Common myeloid progenitor, CD34-positive (primary cell): ENCODE measurements around the gene MROH7.

Experiments used
- CTCF ChIA-PET: fragments of 350-600 bp; sonication (Branson Sonifier 250); formaldehyde crosslinking; loops from one replicate; lab custom pipeline; 2021; ENCODE audit warnings: antibody characterized with exemption; lab: Charles Lee
- POLR2A ChIA-PET: fragments of 350-600 bp; sonication (Branson Sonifier 250); formaldehyde crosslinking; loops from one replicate; lab custom pipeline; 2021; ENCODE audit warnings: antibody characterized with exemption; lab: Charles Lee
- DNase-seq, 3 donors: peaks; one replicate each; pipeline versions ENCODE4 v3.0.0 to v3.0.0-alpha.2; 2013
- H3K27ac ChIP-seq, 2 experiments: 1 replicate in 1 of 2; 2 replicates in 1 of 2; pipeline ENCODE4 v1.7.0; 2013; ENCODE audit warnings: inconsistent platforms in 2 of 2, low read length in 2 of 2, mild to moderate bottlenecking in 2 of 2, low read depth in 1 of 2, moderate library complexity in 1 of 2; ENCODE audit not compliant: severe bottlenecking in 2 of 2, insufficient read depth in 1 of 2, poor library complexity in 1 of 2
- H3K27me3 ChIP-seq, 5 experiments: replicated peaks in 2 of 5; 1 replicate in 3 of 5; 2 replicates in 2 of 5; pipeline versions ENCODE4 v1.6.1 to v1.7.0; 2013; ENCODE audit warnings: low read length in 4 of 5, mild to moderate bottlenecking in 2 of 5, moderate library complexity in 2 of 5, inconsistent platforms in 1 of 5; ENCODE audit not compliant: insufficient read depth in 5 of 5, control insufficient read depth in 4 of 5
- H3K36me3 ChIP-seq, 4 experiments: 1 replicate in 2 of 4; 2 replicates in 2 of 4; pipeline versions ENCODE4 v1.6.1 to v1.7.0; 2013; ENCODE audit warnings: low read length in 3 of 4, control low read depth in 1 of 4, mild to moderate bottlenecking in 1 of 4; ENCODE audit not compliant: control insufficient read depth in 4 of 4, insufficient read depth in 4 of 4
- H3K4me1 ChIP-seq, 4 experiments: 1 replicate in 3 of 4; 2 replicates in 1 of 4; pipeline versions ENCODE4 v1.6.1 to v1.7.1; 2013; ENCODE audit warnings: low read length in 3 of 4, mild to moderate bottlenecking in 3 of 4, control low read depth in 1 of 4, inconsistent platforms in 1 of 4, moderate library complexity in 1 of 4; ENCODE audit not compliant: control insufficient read depth in 4 of 4, insufficient read depth in 4 of 4; ENCODE audit errors: control extremely low read depth in 1 of 4
- H3K4me3 ChIP-seq, 7 experiments: 1 replicate in 4 of 7; 2 replicates in 3 of 7; pipeline versions ENCODE4 v1.5.1 to v1.7.0; 2013; ENCODE audit warnings: mild to moderate bottlenecking in 7 of 7, low read length in 6 of 7, moderate library complexity in 6 of 7, inconsistent platforms in 2 of 7, low read depth in 2 of 7, control low read depth in 1 of 7; ENCODE audit not compliant: insufficient read depth in 4 of 7, control insufficient read depth in 1 of 7; ENCODE audit errors: extremely low read depth in 1 of 7
- H3K9me3 ChIP-seq, 5 experiments: 1 replicate in 4 of 5; 2 replicates in 1 of 5; pipeline versions ENCODE4 v1.6.1 to v1.7.1; 2013; ENCODE audit warnings: low read length in 4 of 5, mild to moderate bottlenecking in 2 of 5, inconsistent platforms in 1 of 5, low read depth in 1 of 5, moderate library complexity in 1 of 5; ENCODE audit not compliant: control insufficient read depth in 4 of 5, insufficient read depth in 2 of 5; ENCODE audit errors: control extremely low read depth in 1 of 5
- WGBS: methylation state at CpG from one replicate; pipeline ENCODE4 v1.1.5; 2013; ENCODE audit not compliant: insufficient coverage; 5-methylcytosine and 5-hydroxymethylcytosine counted together

Gene MROH7

GRCh38 chr1:54723985-54724384 is 82.4 kb downstream of the MROH7 start:
- ChIA-PET POLR2A (interaction anchor here (0.7 kb wide), 1 partner anchor 364 kb away, joined by 4 read pairs; no protein-coding TSS in a partner anchor), CTCF (interaction anchor here (1.2 to 2.1 kb wide), 3 partner anchors 37 to 177 kb away, joined by 3 to 5 read pairs (median 4); a partner anchor contains a TSS)
- peak in 1 of 3 donors; percentile 4 for DNase-seq
- Histone ChIP-seq H3K27ac (no peak overlapping the region), H3K4me1 (no peaks in the 10 kb centered on the region), H3K9me3 (peaks cover 6 to 18% (median 9%) of the 10 kb centered on the region in 5 experiments), H3K4me3 (no peak overlapping the region), H3K27me3 (no peaks in the 10 kb centered on the region), H3K36me3 (peaks cover 36 to 82% (median 60%) of the 10 kb centered on the region in 4 experiments)

DNA sequence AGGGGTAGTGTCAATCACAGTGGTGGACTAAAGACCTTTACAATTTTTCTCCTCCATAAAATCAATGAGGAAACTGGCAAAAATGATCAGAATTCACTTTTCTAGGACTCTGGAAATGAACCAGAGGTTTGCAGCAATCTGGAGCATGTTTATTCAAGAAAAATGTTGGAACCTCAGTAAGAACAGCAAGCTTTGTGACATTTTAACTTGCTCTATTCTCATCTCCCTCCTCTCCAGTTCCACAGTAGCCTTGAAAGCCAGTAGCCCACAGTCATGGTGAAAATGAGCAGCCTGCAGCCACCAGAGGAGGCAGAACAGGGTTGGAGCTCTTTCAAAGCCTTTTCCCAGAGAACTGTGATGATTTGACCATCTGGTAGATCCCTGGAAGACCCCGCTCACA is 83.2 kb downstream of the MROH7 start:
- Histone ChIP-seq H3K4me3 (no peak overlapping the region), H3K27ac (no peak overlapping the region), H3K36me3 (peaks cover 31 to 81% (median 60%) of the 10 kb centered on the region in 4 experiments), H3K4me1 (no peaks in the 10 kb centered on the region), H3K27me3 (no peaks in the 10 kb centered on the region), H3K9me3 (peaks cover 6 to 18% (median 9%) of the 10 kb centered on the region in 5 experiments)
- WGBS = no CpG with 5 or more reads among the region's 1 CpG
- POLR2A ChIA-PET = interaction anchor here (0.6 to 0.7 kb wide), 2 partner anchors 27 to 364 kb away, joined by 3 to 4 read pairs; no protein-coding TSS in a partner anchor
- no peak for DNase-seq
- CTCF ChIA-PET = interaction anchor here (1.2 to 1.8 kb wide), 2 partner anchors 38 to 178 kb away, joined by 3 to 4 read pairs; no protein-coding TSS in a partner anchor

DNA sequence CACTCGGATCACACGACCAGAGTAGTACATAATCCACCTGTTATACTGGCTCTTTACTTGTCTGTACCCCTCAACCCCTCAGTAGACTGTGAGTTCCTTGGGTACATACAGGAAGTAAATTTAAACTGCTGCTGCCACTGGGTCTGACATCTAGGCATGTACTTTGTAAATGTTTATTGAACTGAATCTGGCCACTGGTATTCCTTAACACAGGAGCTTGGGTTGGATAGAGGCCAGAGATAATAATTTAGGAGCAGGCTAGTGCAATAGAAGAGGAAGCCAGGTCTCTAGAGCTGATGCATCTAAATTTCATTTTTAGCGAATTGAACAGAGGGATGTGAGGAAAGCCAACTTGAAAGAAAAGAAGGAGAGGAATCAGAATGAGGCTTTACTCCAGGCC is 86.4 kb downstream of the MROH7 start:
- Histone ChIP-seq H3K4me3 (no peak overlapping the region), H3K27ac (no peak overlapping the region), H3K27me3 (no peaks in the 10 kb centered on the region), H3K4me1 (no peaks in the 10 kb centered on the region), H3K36me3 (peaks cover 40 to 86% (median 61%) of the 10 kb centered on the region in 4 experiments), H3K9me3 (peaks cover 6 to 18% (median 9%) of the 10 kb centered on the region in 5 experiments)
- WGBS = no CpG with 5 or more reads among the region's 3 CpGs
- no peak for DNase-seq
- ChIA-PET CTCF (interaction anchor here (1.4 to 3.2 kb wide), 2 partner anchors 9 to 12 kb away, joined by 3 to 7 read pairs; partner anchors contain the start of gene TTC4), POLR2A (no interaction called here)

GRCh38 chr1:54736685-54737084 is 95.1 kb downstream of the MROH7 start:
- Histone ChIP-seq H3K27me3 (no peaks in the 10 kb centered on the region), H3K36me3 (peaks cover 28 to 78% (median 60%) of the 10 kb centered on the region in 4 experiments), H3K9me3 (no peaks in the 10 kb centered on the region), H3K4me1 (no peaks in the 10 kb centered on the region), H3K27ac (no peak overlapping the region), H3K4me3 (no peak overlapping the region)
- ChIA-PET CTCF (interaction anchor here (1.1 to 1.4 kb wide), 2 partner anchors 8 to 14 kb away, joined by 3 read pairs; no protein-coding TSS in a partner anchor), POLR2A (no interaction called here)
- DNase-seq = no peak
- 98% methylated on average over 5 of the region's 5 CpGs for WGBS

DNA sequence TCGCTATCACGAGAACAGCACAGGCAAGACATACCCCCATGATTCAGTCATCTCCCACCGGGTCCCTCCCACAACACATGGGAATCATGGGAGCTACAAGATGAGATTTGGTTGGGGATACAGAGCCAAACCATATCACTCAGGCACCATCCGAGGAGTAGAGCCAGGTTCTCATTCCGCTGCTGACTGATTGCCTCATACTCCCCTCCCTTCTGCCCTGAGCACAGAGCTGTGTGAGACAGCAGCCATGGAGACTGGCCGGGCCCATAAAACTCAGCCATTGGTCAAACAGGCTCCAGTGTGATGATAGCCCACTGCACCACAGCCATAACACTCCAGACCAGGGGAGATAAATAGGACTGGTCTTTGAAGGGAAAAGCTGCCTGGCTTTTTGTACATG is 96.7 kb downstream of the MROH7 start:
- no peaks in the 10 kb centered on the region for H3K4me1 ChIP-seq
- CTCF ChIA-PET = no interaction called here
- 90% methylated on average over 5 of the region's 6 CpGs for WGBS
- peaks cover 27 to 79% (median 64%) of the 10 kb centered on the region in 4 experiments for H3K36me3 ChIP-seq
- H3K27ac ChIP-seq = no peak overlapping the region
- H3K4me3 ChIP-seq = no peak overlapping the region
- H3K9me3 ChIP-seq = no peaks in the 10 kb centered on the region
- H3K27me3 ChIP-seq = no peaks in the 10 kb centered on the region
- POLR2A ChIA-PET = no interaction called here
- no peak for DNase-seq

GRCh38 chr1:54741531-54741930 is 99.9 kb downstream of the MROH7 start:
- H3K9me3 ChIP-seq = no peaks in the 10 kb centered on the region
- no peak overlapping the region for H3K4me3 ChIP-seq
- H3K27ac ChIP-seq = no peak overlapping the region
- no peaks in the 10 kb centered on the region for H3K27me3 ChIP-seq
- peaks cover 18 to 74% (median 57%) of the 10 kb centered on the region in 4 experiments for H3K36me3 ChIP-seq
- CTCF ChIA-PET = no interaction called here
- DNase-seq = no peak
- WGBS = 96% methylated on average over 3 of the region's 4 CpGs
- POLR2A ChIA-PET = no interaction called here
- no peaks in the 10 kb centered on the region for H3K4me1 ChIP-seq

- H3K9me3 ChIP-seq = no peaks in the 10 kb centered on the region
- WGBS = 96% methylated on average over 4 of the region's 4 CpGs
- H3K36me3 ChIP-seq = peaks cover 11 to 66% (median 50%) of the 10 kb centered on the region in 4 experiments
- no peak overlapping the region for H3K27ac ChIP-seq
- no peak overlapping the region for H3K4me3 ChIP-seq
- CTCF ChIA-PET = no interaction called here
- no peaks in the 10 kb centered on the region for H3K27me3 ChIP-seq
- DNase-seq = no peak
- POLR2A ChIA-PET = no interaction called here
- no peaks in the 10 kb centered on the region for H3K4me1 ChIP-seq
Observed at GRCh38 chr1:54742282-54742681, 100.7 kb downstream of the MROH7 start.
